ENCODE data around the gene CLMN. TPM values are rescaled to one million over a fixed set of nuclear protein-coding genes. Genes with fewer than 3 reads are reported as not detected.
"Not testable (repeated sequence)": the region's sequence is repeated elsewhere in the genome, so short reads cannot be mapped to it uniquely, and the experiment has no call there.

Gene CLMN
- total and polyA plus RNA-seq, 5 donors from 2014 or later = 0.17 to 0.90 TPM; not detected in 3

DNA sequence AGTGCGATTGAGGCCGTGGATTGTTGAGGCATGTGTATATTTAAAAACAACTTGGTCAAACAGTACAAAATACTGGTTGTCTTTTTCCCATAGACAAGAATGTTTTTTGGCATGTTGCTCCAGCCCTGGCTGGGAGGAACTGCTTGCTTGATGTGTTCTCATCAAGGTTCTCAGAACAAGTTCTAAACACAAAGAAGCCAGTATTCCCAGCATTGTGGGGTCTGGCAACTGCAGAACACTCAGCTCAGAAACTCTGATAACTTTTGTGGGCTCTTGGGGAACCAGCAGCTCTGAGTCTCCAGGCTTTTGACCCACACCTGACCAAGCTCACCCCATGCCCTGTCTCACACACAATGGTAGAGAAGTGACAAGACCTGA lies 135.3 kb downstream of the CLMN start:
- ATAC-seq (ENCODE audit: low read depth in 2 of 2) (no peak), DNase-seq (no peak)
- Mint-ChIP-seq H3K36me3 (peaks cover 4% of the 10 kb centered on the region), H3K4me3 (no peak overlapping the region), H3K4me1 (no peaks in the 10 kb centered on the region), H3K27ac (no peak overlapping the region), H3K9me3 (peaks cover 0 to 4% (median 0%) of the 10 kb centered on the region in 7 donors), H3K27me3 (peaks cover 41% of the 10 kb centered on the region)
- Histone ChIP-seq H3K4me3 (ENCODE audit: low read depth, low read length) (no peak overlapping the region), H3K9me3 (ENCODE audit: control insufficient read depth in 2 of 2, low read length in 2 of 2) (no peaks in the 10 kb centered on the region), H3K27ac (ENCODE audit: insufficient read depth, low read length, poor library complexity, severe bottlenecking) (no peak overlapping the region), H3K27me3 (ENCODE audit: control insufficient read depth, insufficient read depth, low read length) (peaks cover 25% of the 10 kb centered on the region), H3K4me1 (ENCODE audit: control insufficient read depth, insufficient read depth, low read length, poor library complexity, severe bottlenecking) (no peaks in the 10 kb centered on the region), H3K36me3 (ENCODE audit: control insufficient read depth, insufficient read depth, low read length) (no peaks in the 10 kb centered on the region)

DNA sequence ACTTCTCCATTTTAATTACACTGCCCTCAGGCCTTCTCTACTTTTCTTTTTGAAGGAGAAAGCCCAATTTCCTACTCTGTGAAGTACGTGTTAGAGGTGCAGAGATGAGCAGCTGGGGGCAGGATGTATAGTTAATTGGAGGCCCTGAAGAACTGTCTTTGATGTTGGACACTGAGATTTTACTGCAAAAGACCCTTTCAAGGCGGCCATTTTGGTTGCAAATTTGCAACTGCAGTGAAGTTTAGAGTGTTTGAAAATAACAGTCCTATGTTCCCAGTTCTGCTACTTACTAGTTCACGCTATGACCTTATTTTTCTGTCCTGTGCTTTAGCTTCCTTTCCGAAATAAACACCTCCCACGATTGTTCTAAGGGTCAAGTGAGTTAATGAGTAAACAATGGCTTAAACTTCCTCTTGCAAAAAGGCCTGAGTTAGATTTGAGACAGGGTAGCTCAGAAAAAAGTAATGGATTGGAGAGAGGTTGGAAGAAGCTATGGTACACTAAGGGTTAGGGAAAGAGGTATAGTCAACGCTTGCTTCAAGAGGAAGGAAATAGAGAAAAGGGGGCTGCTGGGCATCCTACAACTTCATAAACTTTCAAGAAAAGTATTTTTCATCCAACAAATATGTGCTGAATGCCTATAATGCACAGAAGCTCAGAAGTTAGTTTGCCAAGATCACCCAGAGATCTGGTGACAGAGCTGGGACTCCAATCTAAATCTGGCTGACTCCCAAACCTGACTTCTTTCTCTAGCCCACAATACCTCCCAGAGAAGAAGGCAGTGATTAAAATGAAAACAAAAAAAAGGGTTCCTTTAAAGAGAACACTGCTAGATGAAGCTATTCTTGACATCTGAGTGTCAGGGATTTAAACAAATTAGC lies 135.9 kb downstream of the CLMN start:
- H3K27ac ChIP-seq (ENCODE audit: insufficient read depth, low read length, poor library complexity, severe bottlenecking) = no peak overlapping the region
- no peaks in the 10 kb centered on the region for H3K36me3 ChIP-seq (ENCODE audit: control insufficient read depth, insufficient read depth, low read length)
- H3K27me3 Mint-ChIP-seq = peaks cover 47% of the 10 kb centered on the region

DNA sequence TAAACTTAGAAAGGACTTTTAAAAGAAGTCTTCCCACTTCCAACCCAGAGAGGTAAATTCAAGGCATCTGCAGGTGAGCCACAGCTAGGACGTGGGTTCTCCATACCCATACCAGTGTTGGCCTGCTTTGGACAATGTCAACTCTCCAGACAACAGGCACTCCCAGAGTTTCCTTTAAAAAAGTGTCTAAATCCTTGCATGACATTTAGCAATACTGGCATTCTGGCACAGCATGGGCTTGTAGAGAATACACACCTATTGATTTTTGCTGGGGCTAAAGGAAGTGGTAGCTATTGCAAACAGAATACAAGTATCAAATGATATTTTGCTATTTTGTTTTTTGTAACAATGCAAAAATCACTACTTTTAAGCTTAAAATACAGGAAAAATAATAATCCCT lies 136.6 kb downstream of the CLMN start:
- H3K27ac ChIP-seq (ENCODE audit: insufficient read depth, low read length, poor library complexity, severe bottlenecking) = no peak overlapping the region
- peaks cover 22% of the 10 kb centered on the region for H3K27me3 ChIP-seq (ENCODE audit: control insufficient read depth, insufficient read depth, low read length)
- Mint-ChIP-seq H3K27me3 (peaks cover 53% of the 10 kb centered on the region), H3K4me3 (no peak overlapping the region), H3K27ac (no peak overlapping the region), H3K4me1 (no peaks in the 10 kb centered on the region), H3K9me3 (peaks cover 0 to 3% (median 0%) of the 10 kb centered on the region in 7 donors), H3K36me3 (peaks cover 4% of the 10 kb centered on the region)
- no peaks in the 10 kb centered on the region for H3K4me1 ChIP-seq (ENCODE audit: control insufficient read depth, insufficient read depth, low read length, poor library complexity, severe bottlenecking)
- H3K9me3 ChIP-seq (ENCODE audit: control insufficient read depth in 2 of 2, low read length in 2 of 2) = no peaks in the 10 kb centered on the region
- no peak overlapping the region for H3K4me3 ChIP-seq (ENCODE audit: low read depth, low read length)
- DNase-seq (no peak), ATAC-seq (ENCODE audit: low read depth in 2 of 2) (no peak)
- H3K36me3 ChIP-seq (ENCODE audit: control insufficient read depth, insufficient read depth, low read length) = no peaks in the 10 kb centered on the region

More for the DNA sequence above, 135.9 kb downstream of the CLMN start:
- Mint-ChIP-seq H3K36me3 (peaks cover 4% of the 10 kb centered on the region), H3K27ac (no peak overlapping the region), H3K4me1 (no peaks in the 10 kb centered on the region), H3K9me3 (peaks cover 0 to 4% (median 0%) of the 10 kb centered on the region in 7 donors), H3K4me3 (no peak overlapping the region)
- no peak overlapping the region for H3K4me3 ChIP-seq (ENCODE audit: low read depth, low read length)
- no peaks in the 10 kb centered on the region for H3K9me3 ChIP-seq (ENCODE audit: control insufficient read depth in 2 of 2, low read length in 2 of 2)
- ATAC-seq (ENCODE audit: low read depth in 2 of 2) (no peak), DNase-seq (no peak)
- H3K27me3 ChIP-seq (ENCODE audit: control insufficient read depth, insufficient read depth, low read length) = peaks cover 22% of the 10 kb centered on the region
- H3K4me1 ChIP-seq (ENCODE audit: control insufficient read depth, insufficient read depth, low read length, poor library complexity, severe bottlenecking) = no peaks in the 10 kb centered on the region

DNA sequence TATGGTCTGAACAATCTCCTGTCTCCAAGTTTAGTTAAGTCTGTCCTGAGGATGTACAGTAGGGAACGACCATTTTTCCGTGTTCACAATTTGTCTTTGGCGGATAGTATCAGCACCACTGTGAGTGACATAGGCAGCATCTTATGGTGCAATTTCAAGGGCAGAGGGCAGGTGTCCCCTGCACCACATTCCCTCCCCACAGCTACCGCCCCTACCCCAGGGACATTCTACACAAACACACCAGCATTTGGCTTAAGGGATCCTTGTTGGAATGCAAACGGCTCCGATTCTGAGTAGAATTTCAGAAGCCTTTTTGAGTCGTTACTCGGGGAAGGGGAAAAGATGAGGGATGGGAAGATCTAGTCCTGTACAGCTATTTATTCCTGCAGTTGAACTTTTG lies 137.3 kb downstream of the CLMN start:
- Mint-ChIP-seq H3K4me3 (no peak overlapping the region), H3K27me3 (peaks cover 57% of the 10 kb centered on the region), H3K4me1 (no peaks in the 10 kb centered on the region), H3K9me3 (peaks cover 0 to 3% (median 0%) of the 10 kb centered on the region in 7 donors), H3K27ac (no peak overlapping the region), H3K36me3 (peaks cover 4% of the 10 kb centered on the region)
- Histone ChIP-seq H3K4me1 (ENCODE audit: control insufficient read depth, insufficient read depth, low read length, poor library complexity, severe bottlenecking) (no peaks in the 10 kb centered on the region), H3K27me3 (ENCODE audit: control insufficient read depth, insufficient read depth, low read length) (peaks cover 16% of the 10 kb centered on the region), H3K4me3 (ENCODE audit: low read depth, low read length) (no peak overlapping the region), H3K9me3 (ENCODE audit: control insufficient read depth in 2 of 2, low read length in 2 of 2) (no peaks in the 10 kb centered on the region), H3K27ac (ENCODE audit: insufficient read depth, low read length, poor library complexity, severe bottlenecking) (no peak overlapping the region), H3K36me3 (ENCODE audit: control insufficient read depth, insufficient read depth, low read length) (no peaks in the 10 kb centered on the region)
- no peak for ATAC-seq (ENCODE audit: low read depth in 2 of 2)
- DNase-seq = no peak

DNA sequence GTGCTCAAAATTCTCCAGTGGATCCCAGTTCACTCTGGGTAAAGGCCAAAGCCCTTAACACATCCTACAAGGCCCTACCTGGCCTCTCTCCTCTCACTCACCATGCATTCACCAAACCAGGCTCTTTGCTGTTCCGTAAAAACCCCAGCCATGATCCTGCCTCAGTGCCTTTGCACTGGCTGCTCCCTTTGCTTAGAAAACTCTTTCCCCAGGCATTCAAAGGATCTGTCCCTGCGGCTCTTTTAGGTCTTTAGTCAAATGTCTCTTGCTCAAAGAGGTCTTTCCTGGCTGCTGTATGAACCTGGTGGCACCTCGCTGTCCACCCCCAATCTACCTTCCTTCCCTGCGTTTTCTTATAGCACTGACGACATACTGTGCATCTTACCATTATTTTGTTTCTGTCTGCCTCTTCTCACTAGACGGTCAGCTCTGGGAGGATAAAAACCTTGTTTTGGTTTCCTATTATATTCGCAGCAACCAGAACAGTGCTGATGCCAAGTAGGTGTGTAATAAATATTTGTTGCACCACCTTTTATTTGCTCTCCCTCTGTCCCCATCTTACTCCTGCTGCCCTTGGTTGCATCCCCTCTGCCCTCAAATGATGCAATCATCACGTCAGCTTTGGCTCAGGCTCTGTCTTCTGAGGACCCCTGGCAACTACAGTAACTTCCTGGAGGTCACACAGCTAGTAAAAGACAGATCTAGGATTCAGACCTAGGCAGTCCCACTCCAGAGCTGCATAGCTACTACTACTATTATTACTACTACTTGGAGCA lies 138.6 kb downstream of the CLMN start:
- H3K4me3 ChIP-seq (ENCODE audit: low read depth, low read length) = no peak overlapping the region
- no peaks in the 10 kb centered on the region for H3K4me1 ChIP-seq (ENCODE audit: control insufficient read depth, insufficient read depth, low read length, poor library complexity, severe bottlenecking)
- Mint-ChIP-seq H3K27ac (no peak overlapping the region), H3K4me3 (no peak overlapping the region), H3K4me1 (no peaks in the 10 kb centered on the region), H3K36me3 (peaks cover 4% of the 10 kb centered on the region), H3K27me3 (peaks cover 47% of the 10 kb centered on the region), H3K9me3 (peaks cover 0 to 2% (median 0%) of the 10 kb centered on the region in 7 donors)
- no peak overlapping the region for H3K27ac ChIP-seq (ENCODE audit: insufficient read depth, low read length, poor library complexity, severe bottlenecking)
- H3K36me3 ChIP-seq (ENCODE audit: control insufficient read depth, insufficient read depth, low read length) = no peaks in the 10 kb centered on the region
- DNase-seq (no peak), ATAC-seq (ENCODE audit: low read depth in 2 of 2) (no peak)
- peaks cover 11% of the 10 kb centered on the region for H3K27me3 ChIP-seq (ENCODE audit: control insufficient read depth, insufficient read depth, low read length)
- no peaks in the 10 kb centered on the region for H3K9me3 ChIP-seq (ENCODE audit: control insufficient read depth in 2 of 2, low read length in 2 of 2)

DNA sequence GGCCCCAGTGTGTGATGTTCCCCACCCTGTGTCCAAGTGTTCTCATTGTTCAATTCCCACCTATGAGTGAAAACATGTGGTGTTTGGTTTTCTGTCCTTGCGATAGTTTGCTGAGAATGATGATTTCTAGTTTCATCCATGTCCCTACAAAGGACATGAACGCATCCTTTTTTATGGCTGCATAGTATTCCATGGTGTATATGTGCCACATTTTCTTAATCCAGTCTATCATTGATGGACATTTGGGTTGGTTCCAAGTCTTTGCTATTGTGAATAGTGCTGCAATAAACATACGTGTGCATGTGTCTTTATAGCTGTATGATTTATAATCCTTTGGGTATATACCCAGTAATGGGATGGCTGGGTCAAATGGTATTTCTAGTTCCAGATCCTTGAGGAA lies 144.0 kb downstream of the CLMN start:
- H3K27ac Mint-ChIP-seq; H3K27ac ChIP-seq (ENCODE audit: insufficient read depth, low read length, poor library complexity, severe bottlenecking); DNase-seq; H3K36me3 Mint-ChIP-seq; H3K36me3 ChIP-seq (ENCODE audit: control insufficient read depth, insufficient read depth, low read length); H3K9me3 Mint-ChIP-seq; H3K4me3 Mint-ChIP-seq; H3K4me1 ChIP-seq (ENCODE audit: control insufficient read depth, insufficient read depth, low read length, poor library complexity, severe bottlenecking); H3K27me3 ChIP-seq (ENCODE audit: control insufficient read depth, insufficient read depth, low read length); H3K4me1 Mint-ChIP-seq; ATAC-seq (ENCODE audit: low read depth in 2 of 2); H3K9me3 ChIP-seq (ENCODE audit: control insufficient read depth in 2 of 2, low read length in 2 of 2); H3K4me3 ChIP-seq (ENCODE audit: low read depth, low read length): not testable (repeated sequence)
- H3K27me3 Mint-ChIP-seq = peaks cover 19% of the 10 kb centered on the region

DNA sequence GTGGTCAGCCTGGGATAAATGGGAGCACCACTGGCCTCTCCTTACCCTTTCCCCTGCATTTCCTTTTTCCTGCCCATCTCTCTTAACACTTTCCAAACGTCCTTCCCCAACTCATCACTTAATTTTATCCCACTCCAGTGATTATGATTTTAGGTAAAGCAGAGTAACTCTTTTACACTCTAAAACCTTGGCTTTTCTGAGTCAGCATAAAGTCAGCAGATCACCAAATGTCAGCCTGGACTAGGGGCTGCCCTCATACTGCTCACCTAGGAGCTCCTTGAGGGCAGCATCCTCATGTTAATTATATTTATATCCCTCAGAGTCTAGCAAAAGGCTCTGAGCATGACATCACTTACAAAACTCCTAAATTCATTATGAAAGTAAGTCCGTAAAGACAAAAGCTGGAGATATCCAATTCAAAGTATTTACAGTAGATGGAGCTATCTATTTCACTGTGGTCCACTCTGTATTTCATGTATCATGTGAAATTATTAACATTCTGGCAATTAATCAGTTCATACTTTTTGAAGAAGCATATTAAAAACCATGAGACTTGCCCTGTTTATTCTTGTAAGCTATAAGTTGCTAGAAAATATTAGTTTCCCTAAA lies 145.4 kb downstream of the CLMN start:
- Histone ChIP-seq H3K4me3 (ENCODE audit: low read depth, low read length) (no peak overlapping the region), H3K27me3 (ENCODE audit: control insufficient read depth, insufficient read depth, low read length) (no peaks in the 10 kb centered on the region), H3K4me1 (ENCODE audit: control insufficient read depth, insufficient read depth, low read length, poor library complexity, severe bottlenecking) (no peaks in the 10 kb centered on the region), H3K36me3 (ENCODE audit: control insufficient read depth, insufficient read depth, low read length) (no peaks in the 10 kb centered on the region), H3K27ac (ENCODE audit: insufficient read depth, low read length, poor library complexity, severe bottlenecking) (no peak overlapping the region), H3K9me3 (ENCODE audit: control insufficient read depth in 2 of 2, low read length in 2 of 2) (no peaks in the 10 kb centered on the region)
- H3K36me3 Mint-ChIP-seq = no peaks in the 10 kb centered on the region
- DNase-seq (no peak), ATAC-seq (ENCODE audit: low read depth in 2 of 2) (no peak)
- H3K4me3 Mint-ChIP-seq = no peak overlapping the region
- H3K27me3 Mint-ChIP-seq = peaks cover 15% of the 10 kb centered on the region
- H3K9me3 Mint-ChIP-seq = peaks cover 0 to 3% (median 1%) of the 10 kb centered on the region in 7 donors
- no peak overlapping the region for H3K27ac Mint-ChIP-seq
- no peaks in the 10 kb centered on the region for H3K4me1 Mint-ChIP-seq

Measured in CD4-positive, CD25-positive, alpha-beta regulatory T cell (primary cell).